ENCODE results near the gene WDFY4.

DNA sequence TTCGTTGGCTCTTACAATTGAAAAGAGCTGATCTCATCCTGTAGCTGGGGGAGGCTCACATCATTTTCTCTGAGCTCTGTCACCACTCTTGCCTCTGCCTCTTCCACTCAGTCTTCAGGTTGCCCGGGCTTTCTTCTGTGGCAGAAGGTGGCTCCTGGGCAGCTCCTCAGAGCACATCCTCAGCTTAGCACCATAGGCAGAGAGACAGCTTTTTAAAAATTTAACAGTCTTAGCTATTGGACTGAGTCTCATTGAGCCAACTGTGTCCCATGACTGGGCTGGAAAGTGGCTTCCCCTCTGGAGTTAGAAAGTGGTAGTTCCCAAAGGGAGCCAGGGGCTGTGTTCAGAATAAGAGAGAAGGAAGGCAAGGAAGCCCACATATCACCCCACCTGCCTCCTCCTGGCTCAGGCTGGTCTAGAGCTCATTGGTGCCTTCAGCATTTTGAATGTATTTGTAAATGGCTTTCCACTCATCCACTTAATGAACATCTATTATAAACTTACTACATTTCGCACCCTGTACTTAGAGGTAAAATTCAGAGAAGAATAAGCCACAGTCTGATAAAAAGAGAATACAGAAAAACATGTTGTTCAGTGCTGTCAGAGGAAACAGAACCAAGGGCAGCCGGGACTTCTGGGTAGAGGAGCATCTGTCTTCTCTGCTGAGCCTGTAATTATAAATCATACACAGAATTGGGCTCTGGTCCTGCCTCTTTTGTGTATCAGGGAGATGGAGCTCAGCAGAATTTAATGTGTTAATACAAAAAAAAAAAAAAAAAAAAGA, 119.3 kb downstream of the WDFY4 start:
- TF ChIP-seq, protein P1, sequence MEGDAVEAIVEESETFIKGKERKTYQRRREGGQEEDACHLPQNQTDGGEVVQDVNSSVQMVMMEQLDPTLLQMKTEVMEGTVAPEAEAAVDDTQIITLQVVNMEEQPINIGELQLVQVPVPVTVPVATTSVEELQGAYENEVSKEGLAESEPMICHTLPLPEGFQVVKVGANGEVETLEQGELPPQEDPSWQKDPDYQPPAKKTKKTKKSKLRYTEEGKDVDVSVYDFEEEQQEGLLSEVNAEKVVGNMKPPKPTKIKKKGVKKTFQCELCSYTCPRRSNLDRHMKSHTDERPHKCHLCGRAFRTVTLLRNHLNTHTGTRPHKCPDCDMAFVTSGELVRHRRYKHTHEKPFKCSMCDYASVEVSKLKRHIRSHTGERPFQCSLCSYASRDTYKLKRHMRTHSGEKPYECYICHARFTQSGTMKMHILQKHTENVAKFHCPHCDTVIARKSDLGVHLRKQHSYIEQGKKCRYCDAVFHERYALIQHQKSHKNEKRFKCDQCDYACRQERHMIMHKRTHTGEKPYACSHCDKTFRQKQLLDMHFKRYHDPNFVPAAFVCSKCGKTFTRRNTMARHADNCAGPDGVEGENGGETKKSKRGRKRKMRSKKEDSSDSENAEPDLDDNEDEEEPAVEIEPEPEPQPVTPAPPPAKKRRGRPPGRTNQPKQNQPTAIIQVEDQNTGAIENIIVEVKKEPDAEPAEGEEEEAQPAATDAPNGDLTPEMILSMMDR (conservative IDR thresholded peaks at IDR 0.05 in 1 of 2, IDR thresholded peaks at IDR 0.05 in 1 of 2; ENCODE audit: low read depth in 1 of 2, low read length in 2 of 2): no peak
- no peak for TF ChIP-seq EZH2 (IDR thresholded peaks at IDR 0.05; ENCODE audit: low read length, missing control alignments)
